Muscle layer of duodenum (tissue), 2 donors: ENCODE data around the gene FBLIM1.

ENCODE experiments used
- H3K27ac ChIP-seq: one replicate; pipeline ENCODE4 v1.7.0; 2013; ENCODE audit warnings: mild to moderate bottlenecking, low read length
- H3K27me3 ChIP-seq: one replicate; pipeline ENCODE4 v1.7.0; 2013; ENCODE audit warnings: low read depth, mild to moderate bottlenecking, control low read depth, low read length
- H3K36me3 ChIP-seq, 2 donors: one replicate each; pipeline ENCODE4 v1.7.0; 2013; ENCODE audit warnings: low read length in 2 of 2, control low read depth in 1 of 2, mild to moderate bottlenecking in 1 of 2; ENCODE audit not compliant: insufficient read depth in 2 of 2, control insufficient read depth in 1 of 2
- H3K4me1 ChIP-seq, 2 donors: one replicate each; pipeline ENCODE4 v1.7.0; 2013; ENCODE audit warnings: low read length in 2 of 2, mild to moderate bottlenecking in 2 of 2, control low read depth in 1 of 2, moderate library complexity in 1 of 2; ENCODE audit not compliant: insufficient read depth in 2 of 2, control insufficient read depth in 1 of 2
- H3K4me3 ChIP-seq, 2 donors: one replicate each; pipeline ENCODE4 v1.7.0; 2013; ENCODE audit warnings: low read length in 2 of 2, low read depth in 1 of 2, mild to moderate bottlenecking in 1 of 2
- H3K9me3 ChIP-seq, 2 donors: one replicate each; pipeline ENCODE4 v1.7.0; 2013; ENCODE audit warnings: low read length in 2 of 2, control low read depth in 1 of 2, mild to moderate bottlenecking in 1 of 2; ENCODE audit not compliant: control insufficient read depth in 1 of 2
- donor health status: healthy.

Gene FBLIM1

DNA sequence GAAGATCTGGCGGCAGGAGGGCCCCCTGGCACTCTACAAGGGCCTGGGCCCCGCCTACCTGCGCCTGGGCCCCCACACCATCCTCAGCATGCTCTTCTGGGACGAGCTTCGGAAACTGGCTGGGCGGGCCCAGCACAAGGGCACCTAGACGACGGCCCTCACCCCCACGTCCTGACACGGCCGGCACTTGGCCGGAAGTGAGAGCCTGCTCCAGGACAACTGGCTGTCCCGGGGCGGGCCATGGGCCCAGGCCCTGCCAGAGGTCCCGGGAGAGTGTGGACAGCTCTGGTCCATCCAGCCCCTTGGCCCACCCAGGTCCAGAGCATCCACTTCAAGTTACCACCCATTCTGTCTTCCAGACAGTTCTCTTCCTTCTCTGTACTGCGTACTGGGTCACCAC, 19.3 kb upstream of the FBLIM1 start:
- no peak overlapping the region for H3K4me3 ChIP-seq
- H3K9me3 ChIP-seq: no peaks in the 10 kb centered on the region
- peaks cover 0 to 10% of the 10 kb centered on the region in 2 donors for H3K36me3 ChIP-seq
- H3K4me1 ChIP-seq: peaks cover 0 to 17% of the 10 kb centered on the region in 2 donors
- no peak overlapping the region for H3K27ac ChIP-seq
- H3K27me3 ChIP-seq: no peaks in the 10 kb centered on the region

DNA sequence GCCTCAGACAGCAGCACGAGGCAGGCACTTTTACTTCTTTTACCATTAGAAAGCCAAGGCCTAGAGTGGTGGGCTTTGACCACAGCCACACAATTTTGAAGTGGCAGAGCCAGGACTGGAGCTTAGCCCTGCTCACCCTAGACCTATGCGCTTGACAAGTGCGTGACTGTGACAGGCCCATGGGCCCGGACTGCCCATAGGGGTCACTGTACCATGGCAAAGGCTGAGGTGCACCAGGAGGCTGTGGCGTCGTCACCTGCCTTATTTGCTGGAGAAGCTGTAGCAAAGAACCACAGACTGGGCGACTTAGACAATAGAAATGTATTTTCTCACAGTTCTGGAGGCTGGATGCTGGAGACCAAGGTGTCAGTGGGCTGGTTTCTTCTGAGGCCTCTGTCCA, 18.9 kb upstream of the FBLIM1 start:
- Histone ChIP-seq H3K27me3 (no peaks in the 10 kb centered on the region), H3K27ac (no peak overlapping the region), H3K4me3 (no peak overlapping the region), H3K4me1 (peaks cover 0 to 17% of the 10 kb centered on the region in 2 donors), H3K9me3 (no peaks in the 10 kb centered on the region), H3K36me3 (peaks cover 0 to 5% of the 10 kb centered on the region in 2 donors)

DNA sequence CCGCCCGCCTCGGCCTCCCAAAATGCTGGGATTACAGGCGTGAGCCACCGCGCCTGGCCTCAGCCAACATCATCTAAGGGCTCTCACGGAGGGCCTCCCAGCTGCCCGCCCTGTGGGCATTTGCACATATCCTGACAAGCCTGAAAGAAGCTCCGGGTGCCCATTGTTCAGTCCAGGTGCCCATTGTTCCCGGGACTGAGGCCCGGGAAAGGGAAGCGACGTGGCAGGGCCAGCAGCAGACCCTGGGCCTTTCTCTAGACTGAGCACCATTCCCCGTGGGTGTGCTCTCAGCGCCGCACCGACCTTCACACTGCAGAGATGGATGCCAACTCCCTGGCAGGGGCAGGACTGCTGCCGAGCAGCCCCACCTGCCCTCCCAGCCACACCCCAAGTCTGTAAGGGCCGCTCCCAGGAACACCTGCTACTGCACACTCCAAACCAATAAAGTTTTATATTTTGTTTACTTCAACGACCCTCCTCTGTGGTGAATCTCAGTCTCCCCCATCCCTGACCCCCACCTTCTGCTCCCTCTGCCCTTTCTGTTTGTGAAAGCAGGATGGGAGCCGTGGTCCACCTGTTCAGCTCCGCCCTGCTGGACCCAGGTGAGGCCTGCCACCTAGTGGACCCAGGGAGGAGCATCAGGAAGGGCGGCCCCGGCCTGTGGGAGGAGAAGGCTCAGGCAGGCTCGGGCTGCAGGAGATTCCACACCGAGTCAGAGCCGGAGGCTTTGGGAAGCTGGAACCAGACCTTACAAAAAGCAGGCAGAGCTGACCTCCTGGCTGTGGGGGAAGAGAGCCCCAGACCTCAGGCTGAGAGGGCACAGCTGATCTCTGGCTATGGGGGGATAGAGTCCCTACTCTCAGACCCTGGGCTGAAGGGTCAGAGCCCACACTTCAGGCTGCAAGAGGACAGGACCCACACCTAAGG, 17.4 kb upstream of the FBLIM1 start:
- Histone ChIP-seq H3K27ac (peak overlapping the region; percentile 54), H3K4me1 (peaks cover 0 to 9% of the 10 kb centered on the region in 2 donors), H3K9me3 (no peaks in the 10 kb centered on the region), H3K27me3 (no peaks in the 10 kb centered on the region), H3K4me3 (no peak overlapping the region), H3K36me3 (no peaks in the 10 kb centered on the region)

DNA sequence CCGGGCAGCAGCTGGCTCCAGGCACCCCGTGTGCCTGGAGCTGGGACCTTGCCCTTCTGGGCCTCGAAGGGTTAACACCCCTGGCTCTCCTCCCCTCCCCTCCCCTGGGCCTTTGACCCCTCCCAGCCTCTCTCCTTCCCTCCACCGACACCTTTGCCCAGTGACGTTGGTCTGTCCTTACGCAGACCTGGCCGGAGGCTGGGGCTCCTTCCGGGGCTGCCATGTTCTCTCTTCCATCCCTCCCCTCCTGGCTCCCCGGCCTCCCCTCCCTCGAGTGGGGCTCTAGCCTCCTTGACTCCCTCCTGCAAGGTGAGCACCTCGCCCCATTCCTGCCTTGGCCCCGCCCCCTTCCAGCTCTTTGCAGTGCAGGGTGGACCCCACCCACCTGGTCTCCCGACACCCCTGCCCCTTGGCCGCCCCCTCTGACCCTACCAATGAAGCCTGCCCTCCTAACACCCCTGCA, 16.2 kb upstream of the FBLIM1 start, which contains the start of gene TMEM82:
TMEM82 (plus strand) TSS at position 161 of the 463 bp plus-strand sequence; CDS start at position 222, 61 bp downstream.
- Histone ChIP-seq H3K27ac (peak within 1 kb of the TSS; percentile 54), H3K4me3 (no peak within 1 kb of the TSS), H3K27me3 (no peaks in the 10 kb centered on the region), H3K4me1 (peaks cover 0 to 8% of the 10 kb centered on the region in 2 donors), H3K9me3 (no peaks in the 10 kb centered on the region), H3K36me3 (no peaks in the 10 kb centered on the region)

DNA sequence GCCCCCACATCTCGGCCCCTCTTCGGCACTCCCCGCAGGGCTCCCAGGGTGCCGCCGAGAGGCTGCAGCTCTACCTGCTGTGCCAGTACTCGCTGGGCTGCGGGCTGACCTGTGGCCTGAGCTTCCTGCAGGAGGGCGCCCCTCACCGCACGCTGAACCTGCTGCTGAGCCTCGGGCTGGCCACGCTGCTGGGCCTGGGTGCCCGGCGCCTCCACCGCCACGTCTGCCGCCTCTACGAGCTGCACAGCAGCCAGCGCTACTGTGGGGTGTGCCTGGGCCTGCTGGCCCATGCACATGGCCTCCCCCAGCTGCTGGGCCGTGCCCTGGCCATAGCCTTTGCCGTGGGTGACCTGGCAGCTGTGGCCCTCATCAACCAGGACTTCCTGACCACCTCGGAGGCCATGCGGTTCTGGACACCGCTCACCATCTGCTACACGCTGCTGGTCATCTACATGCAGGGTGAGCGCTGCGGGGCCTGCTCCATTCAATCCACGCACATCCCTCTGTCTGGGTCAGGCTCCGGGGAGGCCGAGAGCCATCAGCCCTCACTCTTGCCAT, 14.4 kb upstream of the FBLIM1 start:
- Histone ChIP-seq H3K27ac (no peak overlapping the region), H3K9me3 (no peaks in the 10 kb centered on the region)

DNA sequence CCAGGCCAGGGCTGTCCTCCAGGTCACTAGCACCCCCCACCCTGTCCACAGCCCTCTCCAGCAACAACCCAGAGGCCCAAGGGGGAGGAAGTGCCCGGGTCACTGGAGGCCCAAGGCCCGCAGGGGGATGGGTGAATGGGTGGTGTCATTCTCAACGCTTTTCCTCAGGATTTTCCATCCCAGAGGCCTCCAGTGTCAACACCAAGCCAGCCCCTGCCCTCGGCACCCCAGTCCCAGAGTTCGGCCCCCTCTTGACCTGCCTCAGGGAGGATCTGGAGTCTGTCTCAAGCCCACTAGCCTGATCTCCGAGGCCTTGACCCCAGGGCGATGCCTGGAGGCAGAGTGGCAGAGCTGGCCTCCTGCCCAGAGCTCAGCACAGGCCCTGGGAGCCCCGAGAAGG, 11.2 kb upstream of the FBLIM1 start:
- Histone ChIP-seq H3K4me1 (no peaks in the 10 kb centered on the region), H3K27me3 (no peaks in the 10 kb centered on the region), H3K36me3 (no peaks in the 10 kb centered on the region), H3K9me3 (no peaks in the 10 kb centered on the region), H3K4me3 (no peak overlapping the region), H3K27ac (no peak overlapping the region)

More for the DNA sequence above, 14.4 kb upstream of the FBLIM1 start:
- Histone ChIP-seq H3K4me1 (peaks cover 0 to 8% of the 10 kb centered on the region in 2 donors), H3K27me3 (no peaks in the 10 kb centered on the region), H3K4me3 (no peak overlapping the region), H3K36me3 (no peaks in the 10 kb centered on the region)

DNA sequence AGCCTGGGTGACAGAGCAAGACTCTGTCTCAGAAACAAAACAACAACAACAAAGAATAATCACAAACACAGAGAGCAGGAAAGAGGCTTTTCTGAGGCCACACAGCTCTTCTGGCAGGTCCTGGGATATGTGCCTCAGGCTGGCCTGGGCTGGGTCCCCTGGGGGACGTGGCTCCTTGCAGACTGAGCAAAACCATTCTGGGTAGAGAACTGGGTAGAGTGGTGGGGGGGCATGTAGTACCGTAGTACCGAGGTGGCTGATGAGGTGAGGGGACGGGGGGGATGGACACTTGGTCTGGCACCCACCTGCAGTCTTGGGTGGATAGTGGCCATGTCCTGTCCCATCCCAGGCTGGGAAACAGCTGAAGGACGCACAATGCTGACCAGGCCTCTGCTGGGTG, 10.3 kb upstream of the FBLIM1 start:
- no peaks in the 10 kb centered on the region for H3K4me1 ChIP-seq
- no peaks in the 10 kb centered on the region for H3K9me3 ChIP-seq
- no peak overlapping the region for H3K4me3 ChIP-seq
- H3K36me3 ChIP-seq: no peaks in the 10 kb centered on the region
- H3K27ac ChIP-seq: no peak overlapping the region
- H3K27me3 ChIP-seq: no peaks in the 10 kb centered on the region

DNA sequence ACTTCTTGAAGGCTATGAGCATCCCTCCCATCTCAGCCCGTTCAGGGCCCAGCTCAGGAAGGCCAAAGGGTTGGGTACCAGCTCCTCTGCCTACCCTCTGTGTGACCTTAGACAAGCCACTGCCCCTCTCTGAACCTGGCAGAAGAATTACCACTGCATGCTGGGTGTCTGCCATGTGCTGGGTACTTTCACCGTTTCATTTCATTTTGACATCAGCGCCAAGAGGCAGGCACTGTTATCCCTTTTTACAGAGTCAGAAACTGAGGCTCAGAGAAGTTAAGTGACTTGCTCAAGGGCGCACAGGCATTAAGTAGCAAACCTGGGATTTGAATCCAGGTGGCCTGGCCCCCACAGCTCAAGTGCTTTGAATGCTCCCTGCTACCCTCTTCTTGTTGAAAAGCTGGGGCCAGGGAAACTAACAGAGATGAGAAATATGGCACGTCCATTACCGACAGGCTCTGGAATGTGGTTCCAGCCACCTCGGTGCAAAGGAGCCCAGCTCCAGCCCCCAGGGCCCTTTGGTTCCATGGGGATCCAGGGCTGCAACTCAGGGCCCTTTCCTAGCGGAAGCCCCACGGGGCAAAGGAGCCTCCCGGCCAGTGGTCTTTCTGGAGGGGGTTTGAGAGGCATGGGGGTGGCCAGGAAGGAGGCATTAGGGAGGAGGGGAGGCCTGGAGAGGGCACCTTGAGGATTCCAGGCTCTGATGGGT, 9.8 kb upstream of the FBLIM1 start:
- Histone ChIP-seq H3K9me3 (no peaks in the 10 kb centered on the region), H3K4me3 (no peak overlapping the region), H3K36me3 (no peaks in the 10 kb centered on the region), H3K4me1 (no peaks in the 10 kb centered on the region), H3K27me3 (no peaks in the 10 kb centered on the region), H3K27ac (no peak overlapping the region)

DNA sequence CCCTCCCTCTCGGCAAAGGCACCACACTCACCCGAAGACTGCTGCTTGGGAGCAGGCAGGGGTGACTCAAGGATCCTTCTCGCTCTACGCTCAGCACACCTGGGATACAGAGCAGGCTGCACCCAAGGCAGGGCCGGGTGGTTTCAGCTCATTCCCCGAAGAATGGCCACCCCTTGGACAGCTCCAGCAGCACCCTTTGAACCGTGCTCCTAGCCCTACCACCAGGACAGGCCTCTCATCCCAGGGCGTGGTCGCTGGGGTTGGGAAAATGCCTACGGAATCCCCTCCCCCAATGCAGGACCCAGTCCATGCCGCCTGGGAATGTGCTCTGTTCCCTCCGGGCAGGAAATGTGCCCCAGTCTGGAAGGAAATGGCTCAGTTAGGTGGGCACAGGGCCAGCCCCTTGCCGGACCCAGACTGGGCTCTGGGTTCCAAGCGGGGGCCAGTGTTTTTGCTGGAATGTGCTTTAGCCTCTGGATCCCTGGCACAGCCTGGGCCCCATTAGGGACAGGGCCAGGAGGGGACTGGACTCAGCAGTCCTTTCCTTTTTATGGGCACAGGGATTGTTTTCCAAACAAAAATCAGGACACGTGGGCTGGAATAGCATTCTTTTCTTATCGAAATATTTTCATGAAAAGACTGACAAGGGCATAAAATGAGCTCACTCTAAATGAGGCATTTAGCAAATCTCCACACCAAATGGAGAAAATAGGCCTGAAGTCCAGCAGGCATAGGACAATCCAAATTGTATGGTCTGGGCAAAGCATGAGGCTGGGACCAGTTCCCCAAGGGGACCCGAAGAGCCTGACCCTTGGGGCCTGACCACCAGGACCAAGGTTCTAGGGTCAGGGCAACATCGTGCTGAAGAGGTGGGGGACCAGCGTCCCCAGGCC, 8.9 kb upstream of the FBLIM1 start:
- H3K36me3 ChIP-seq: no peaks in the 10 kb centered on the region
- no peaks in the 10 kb centered on the region for H3K9me3 ChIP-seq
- H3K27ac ChIP-seq: no peak overlapping the region
- no peaks in the 10 kb centered on the region for H3K4me1 ChIP-seq
- H3K27me3 ChIP-seq: no peaks in the 10 kb centered on the region
- H3K4me3 ChIP-seq: no peak overlapping the region

DNA sequence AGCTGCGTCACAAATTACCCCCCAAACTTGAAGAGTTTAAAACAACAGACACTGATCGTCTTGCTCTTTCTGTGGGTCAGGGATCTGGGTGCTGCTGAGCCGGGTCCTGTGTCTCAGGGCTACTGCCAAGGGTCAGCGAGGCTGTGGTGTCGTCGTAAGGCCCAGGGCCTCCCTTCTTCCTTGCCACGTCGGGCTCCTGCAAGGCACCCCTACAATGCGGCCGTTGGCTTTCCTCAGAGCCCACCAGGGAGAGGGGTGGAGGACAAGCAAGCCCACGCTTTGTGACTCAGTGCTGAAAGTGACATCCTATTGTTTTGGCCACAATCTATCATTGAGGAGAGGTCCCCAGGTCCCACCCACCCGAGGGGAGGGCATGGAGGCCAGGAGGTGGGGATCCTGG, 7.7 kb upstream of the FBLIM1 start:
- Histone ChIP-seq H3K9me3 (no peaks in the 10 kb centered on the region), H3K4me1 (no peaks in the 10 kb centered on the region), H3K4me3 (no peak overlapping the region), H3K36me3 (no peaks in the 10 kb centered on the region), H3K27ac (no peak overlapping the region), H3K27me3 (no peaks in the 10 kb centered on the region)
